ENCODE measurements around the gene MYO1F. TPM values are rescaled to one million over a fixed set of nuclear protein-coding genes. Genes with fewer than 3 reads are reported as not detected.
"Not testable (repeated sequence)": the region's sequence is repeated elsewhere in the genome, so short reads cannot be mapped to it uniquely, and the experiment has no call there.

MYO1F gene
- total RNA-seq, 2 donors from 2014 or later: 12.4 to 16.2 TPM

DNA sequence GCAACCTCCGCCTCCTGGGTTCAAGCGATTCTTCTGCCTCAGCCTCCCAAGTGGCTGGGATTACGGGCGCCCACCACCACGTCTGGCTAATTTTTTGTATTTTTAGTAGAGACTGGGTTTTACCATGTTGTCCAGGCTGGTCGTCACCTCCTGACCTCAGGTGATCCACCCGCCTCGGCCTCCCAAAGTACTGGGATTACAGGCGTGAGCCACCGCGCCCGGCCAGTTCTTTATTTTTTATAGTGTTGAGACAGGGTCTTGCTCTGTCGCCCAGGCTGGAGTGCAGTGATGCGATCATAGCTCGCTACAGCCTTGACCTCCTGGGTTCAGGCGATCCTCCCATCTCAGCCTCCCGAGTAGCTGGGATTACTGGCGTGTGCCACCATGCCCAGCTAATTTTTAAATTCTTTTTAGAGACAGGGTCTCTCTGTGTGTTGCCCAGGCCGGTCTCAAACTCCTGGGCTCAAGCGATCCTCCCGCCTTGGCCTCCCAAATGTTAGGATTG lies 62.7 kb downstream of the MYO1F start:
- H3K9me3 Mint-ChIP-seq; DNase-seq (ENCODE audit: low spot score in 2 of 2); H3K36me3 Mint-ChIP-seq; ATAC-seq: not testable (repeated sequence)
- peak overlapping the region; percentile 96 to 99 for H3K27ac Mint-ChIP-seq

DNA sequence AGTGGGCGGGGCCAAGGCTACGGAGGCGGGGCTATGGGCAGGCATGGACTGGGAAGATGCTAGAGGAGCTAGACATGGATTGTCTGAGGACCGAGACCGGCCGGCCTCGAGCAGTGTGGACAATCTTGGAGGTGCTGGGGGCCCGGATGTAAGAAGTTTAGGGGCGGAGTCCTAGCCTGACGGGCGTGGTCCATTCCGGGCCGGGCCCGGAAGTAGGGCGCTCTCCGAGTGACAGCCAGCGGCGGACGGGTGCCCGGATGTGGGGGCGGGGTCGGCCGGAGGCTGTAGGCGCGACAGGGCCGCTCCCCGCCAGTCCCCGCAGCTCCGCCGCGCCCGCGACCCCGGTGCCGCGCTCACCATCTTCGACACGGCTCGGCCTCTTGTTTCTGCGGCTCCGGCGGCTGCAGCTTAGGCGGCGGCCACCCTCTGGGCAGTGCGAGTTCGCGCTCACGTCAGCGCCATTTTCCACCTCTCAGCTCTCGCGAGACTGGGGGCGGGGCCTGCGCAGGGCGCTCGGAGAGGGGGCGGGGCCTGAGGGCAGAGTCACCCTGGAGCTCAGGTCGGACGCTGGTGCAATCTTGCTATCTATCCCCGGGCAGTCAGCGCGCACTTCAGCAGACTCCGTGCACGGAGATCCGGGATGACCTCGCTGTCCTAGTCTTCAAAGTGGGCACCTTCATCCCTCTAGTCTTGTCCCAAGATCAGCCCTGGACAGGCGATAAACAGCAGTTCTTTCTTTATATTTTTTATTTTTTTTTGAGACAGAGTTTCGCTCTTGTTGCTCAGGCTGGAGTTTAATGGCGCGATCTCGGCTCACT lies 63.3 kb downstream of the MYO1F start, which contains the start of gene ZNF414:
Gene ZNF414, minus strand, starts transcription at position 481 of the 818 bp plus-strand sequence. Its CDS starts 121 bp downstream, at position 360.
- peak; percentile 98 for DNase-seq (ENCODE audit: low spot score in 2 of 2)
- Mint-ChIP-seq H3K27ac (peak within 1 kb of the TSS; percentile 96 to 99), H3K9me3 (no peaks in the 10 kb centered on the region), H3K36me3 (peaks cover 0 to 9% of the 10 kb centered on the region in 2 donors)
- peak; percentile 89 to 92 for ATAC-seq

DNA sequence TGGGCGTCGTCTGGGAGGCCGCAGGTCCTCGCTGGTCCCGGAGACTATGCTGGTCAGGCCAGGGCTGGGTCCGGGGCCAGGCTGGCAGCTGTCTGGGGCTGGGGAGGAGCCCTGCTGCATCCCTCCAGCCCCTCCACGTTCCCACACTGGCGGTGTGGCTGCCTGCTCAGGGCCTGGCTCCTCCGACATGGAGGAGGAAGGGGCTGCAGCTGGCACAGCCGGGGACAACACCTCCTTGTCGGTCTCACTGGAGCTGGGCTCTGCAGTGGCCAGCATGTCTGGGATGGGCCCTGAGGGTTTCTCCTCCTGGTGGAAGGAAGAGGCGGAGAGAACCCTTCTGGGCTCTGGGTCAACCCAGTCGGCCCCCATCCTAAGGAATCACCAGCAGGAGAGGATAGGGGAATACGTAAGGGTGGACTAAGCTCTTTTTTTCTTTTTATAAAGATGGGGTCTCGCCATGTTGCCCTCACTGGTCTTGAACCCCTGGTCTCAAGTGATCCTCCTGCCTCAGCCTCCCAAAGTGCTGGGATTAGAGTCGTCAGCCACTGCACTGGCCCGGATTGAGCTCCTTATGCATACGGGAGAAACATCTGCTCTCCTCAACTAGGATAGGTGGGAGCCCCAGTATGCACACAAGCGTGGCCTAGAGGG lies 64.1 kb downstream of the MYO1F start:
- ATAC-seq (no peak), DNase-seq (ENCODE audit: low spot score in 2 of 2) (no peak)
- H3K9me3 Mint-ChIP-seq: no peaks in the 10 kb centered on the region
- H3K27ac Mint-ChIP-seq: peak overlapping the region; percentile 96 to 99
- H3K36me3 Mint-ChIP-seq: peaks cover 0 to 9% of the 10 kb centered on the region in 2 donors

DNA sequence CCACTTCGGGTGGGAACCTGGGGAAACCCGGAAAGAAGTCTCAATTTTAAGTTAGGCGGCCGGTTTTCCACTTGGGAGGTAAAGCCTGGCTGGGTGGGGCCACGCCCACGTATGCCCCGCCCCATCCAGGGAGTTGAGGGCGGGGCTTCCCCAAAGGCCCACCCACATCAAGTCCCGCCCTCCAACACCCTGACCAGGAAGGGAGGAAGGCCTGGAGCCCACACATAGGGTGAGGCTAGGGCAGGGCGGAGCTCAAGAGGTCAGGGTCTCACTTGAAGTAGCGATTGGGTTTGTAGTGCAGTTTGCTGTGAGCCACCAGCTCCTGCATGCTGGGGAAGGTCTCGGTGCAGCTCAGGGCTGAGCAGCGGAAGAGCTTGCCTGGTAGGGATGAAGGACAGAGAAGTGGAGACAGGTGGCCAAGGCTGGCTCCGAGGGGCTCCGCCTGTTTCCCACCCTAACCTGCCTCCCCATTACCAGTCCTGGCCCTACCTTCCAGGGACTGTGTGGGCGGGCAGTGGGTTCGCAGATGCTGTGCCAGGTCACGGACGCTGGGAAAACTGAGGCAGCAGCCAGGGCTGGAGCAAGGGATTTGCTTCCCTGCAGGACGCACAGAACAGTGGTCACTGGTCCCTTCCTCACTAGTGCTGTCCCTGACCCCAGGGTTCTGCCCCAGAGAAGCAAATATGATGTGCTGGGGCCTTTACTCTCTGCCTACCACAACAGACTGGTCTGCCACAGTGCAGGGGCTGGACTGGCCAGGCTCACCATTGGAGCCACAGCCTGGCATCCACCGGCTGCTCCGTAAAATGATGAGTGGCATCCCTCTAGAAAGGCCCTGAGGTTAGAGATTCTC lies 64.9 kb downstream of the MYO1F start:
- Mint-ChIP-seq H3K9me3 (no peaks in the 10 kb centered on the region), H3K36me3 (peaks cover 0 to 9% of the 10 kb centered on the region in 2 donors), H3K27ac (peak overlapping the region in 1 of 2 donors; percentile 96)
- DNase-seq (ENCODE audit: low spot score in 2 of 2): peak in 1 of 2 donors; percentile 52
- no peak for ATAC-seq

DNA sequence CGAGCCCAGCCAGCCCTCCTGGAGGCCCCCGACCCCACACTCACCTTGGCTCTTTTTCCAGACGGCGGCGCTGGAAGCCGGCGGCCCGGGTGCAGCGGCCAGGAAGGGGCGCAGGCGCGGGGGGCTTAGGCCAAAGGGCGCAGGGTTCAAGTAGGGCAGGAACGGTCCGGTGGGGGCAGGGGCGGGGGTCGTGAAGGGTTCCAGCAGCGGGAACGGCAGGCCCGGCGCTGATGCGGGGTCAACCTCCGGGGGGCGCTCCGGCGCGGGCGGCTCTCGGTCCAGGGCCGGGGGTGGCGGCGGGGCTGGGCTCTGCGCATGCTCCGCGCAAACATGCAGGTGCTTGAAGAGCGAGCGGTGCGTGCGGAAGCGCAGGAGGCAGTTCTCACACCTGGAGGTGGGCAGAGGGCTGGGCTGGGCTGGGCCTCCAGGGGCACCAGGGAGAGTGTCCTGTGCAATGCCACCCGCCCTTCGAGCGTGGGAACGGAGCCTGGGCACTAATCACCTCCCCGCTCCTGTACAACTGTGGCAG lies 65.6 kb downstream of the MYO1F start:
- peaks cover 0 to 9% of the 10 kb centered on the region in 2 donors for H3K36me3 Mint-ChIP-seq
- ATAC-seq (no peak), DNase-seq (ENCODE audit: low spot score in 2 of 2) (no peak)
- no peaks in the 10 kb centered on the region for H3K9me3 Mint-ChIP-seq
- peak overlapping the region in 1 of 2 donors; percentile 96 for H3K27ac Mint-ChIP-seq

DNA sequence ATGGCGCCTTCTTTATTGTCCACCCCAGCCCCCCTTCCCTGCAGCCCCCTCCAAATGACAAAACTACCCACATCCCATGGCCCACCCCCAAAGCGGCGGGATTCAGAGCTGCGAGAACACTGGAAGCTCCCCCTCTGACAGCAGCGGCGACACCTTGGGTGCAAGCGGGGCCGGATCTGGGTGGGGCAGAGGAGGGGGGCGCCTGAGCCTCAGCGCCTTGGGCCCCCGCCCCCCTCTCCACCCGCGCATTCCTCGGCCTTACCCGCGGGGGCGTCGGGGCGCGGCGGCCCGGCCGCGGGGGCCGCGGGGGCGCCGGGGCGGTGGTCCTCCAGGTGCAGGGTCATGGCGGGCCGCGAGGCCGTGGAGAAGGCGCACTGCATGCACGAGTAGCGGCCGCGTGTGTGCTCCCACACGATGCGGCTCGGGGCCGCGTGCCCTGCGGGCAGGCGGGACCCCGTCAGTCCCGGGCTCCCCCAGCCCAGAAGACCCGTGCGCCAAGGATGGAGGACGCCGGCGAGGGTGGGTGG lies 66.6 kb downstream of the MYO1F start:
- ATAC-seq (no peak), DNase-seq (ENCODE audit: low spot score in 2 of 2) (no peak)
- H3K36me3 Mint-ChIP-seq: peaks cover 0 to 9% of the 10 kb centered on the region in 2 donors
- no peaks in the 10 kb centered on the region for H3K9me3 Mint-ChIP-seq
- no peak overlapping the region for H3K27ac Mint-ChIP-seq

DNA sequence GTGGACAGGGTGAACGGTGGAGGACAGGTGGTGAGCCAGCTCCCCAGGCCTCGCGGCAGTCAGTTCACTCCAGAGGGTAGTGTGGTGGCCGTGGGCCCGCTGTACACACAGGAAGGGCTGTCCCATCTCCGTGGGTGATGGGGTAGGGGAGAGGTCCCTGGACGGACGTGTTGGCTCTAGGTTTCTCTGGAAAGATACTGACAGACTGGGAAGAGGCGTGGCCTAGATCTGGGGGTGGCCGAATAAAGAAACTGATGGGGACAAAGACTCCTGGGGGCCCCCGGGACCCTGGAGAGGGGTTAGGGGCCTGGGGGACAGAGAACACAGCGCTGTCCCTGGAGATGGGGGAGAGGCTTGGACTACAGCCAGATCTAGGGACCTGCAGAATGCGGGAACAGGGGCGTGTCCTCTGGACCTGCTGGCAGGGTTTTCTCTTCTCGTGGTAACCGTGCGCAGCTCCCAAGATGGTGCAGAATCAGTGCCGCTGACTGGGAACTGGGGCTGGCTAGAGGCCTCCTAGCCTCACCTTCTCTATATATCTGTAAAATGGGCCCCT lies 70.8 kb downstream of the MYO1F start:
- no peaks in the 10 kb centered on the region for H3K9me3 Mint-ChIP-seq
- H3K36me3 Mint-ChIP-seq: no peaks in the 10 kb centered on the region
- peak overlapping the region; percentile 85 to 86 for H3K27ac Mint-ChIP-seq
- no peak for ATAC-seq
- no peak for DNase-seq (ENCODE audit: low spot score in 2 of 2)

DNA sequence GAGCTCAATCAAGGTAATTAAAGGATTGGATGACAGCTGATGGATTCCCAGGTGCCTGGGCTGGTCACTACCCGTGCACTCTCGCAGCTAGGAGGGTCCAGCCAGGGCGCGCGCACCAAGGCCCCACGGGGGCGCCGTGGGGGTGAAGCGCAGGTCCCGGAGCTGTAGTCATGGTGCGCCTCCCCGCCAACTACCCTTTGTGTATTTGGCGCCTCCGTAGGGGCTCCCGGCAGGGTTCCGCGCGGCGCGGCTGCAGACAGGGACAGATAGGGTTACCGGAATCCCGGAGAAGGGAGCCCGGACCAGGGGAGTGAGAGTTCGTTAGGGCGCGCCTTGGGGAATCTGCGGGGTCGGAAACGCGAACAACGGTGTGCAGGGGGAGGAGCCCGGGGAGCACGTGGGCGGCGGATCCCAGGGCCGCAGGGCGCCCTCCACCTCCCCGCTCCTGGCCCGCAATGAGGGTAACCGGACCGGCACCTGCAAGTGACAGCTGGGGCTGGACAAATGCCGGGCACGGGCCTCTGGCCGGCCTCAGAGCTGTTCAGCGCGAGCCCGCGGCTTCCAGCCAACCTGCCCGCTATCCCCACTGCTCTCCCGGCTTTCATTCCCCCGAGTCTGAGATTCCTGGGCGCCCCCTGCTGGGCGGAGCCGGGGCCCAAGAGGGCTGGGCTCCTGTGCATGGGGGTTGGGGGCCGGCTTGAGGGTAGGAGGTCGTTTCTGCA lies 71.4 kb downstream of the MYO1F start:
- DNase-seq (ENCODE audit: low spot score in 2 of 2) (peak; percentile 84 to 87), ATAC-seq (peak; percentile 82 to 85)
- no peaks in the 10 kb centered on the region for H3K9me3 Mint-ChIP-seq
- no peaks in the 10 kb centered on the region for H3K36me3 Mint-ChIP-seq
- H3K27ac Mint-ChIP-seq: peak overlapping the region; percentile 86 to 92

DNA sequence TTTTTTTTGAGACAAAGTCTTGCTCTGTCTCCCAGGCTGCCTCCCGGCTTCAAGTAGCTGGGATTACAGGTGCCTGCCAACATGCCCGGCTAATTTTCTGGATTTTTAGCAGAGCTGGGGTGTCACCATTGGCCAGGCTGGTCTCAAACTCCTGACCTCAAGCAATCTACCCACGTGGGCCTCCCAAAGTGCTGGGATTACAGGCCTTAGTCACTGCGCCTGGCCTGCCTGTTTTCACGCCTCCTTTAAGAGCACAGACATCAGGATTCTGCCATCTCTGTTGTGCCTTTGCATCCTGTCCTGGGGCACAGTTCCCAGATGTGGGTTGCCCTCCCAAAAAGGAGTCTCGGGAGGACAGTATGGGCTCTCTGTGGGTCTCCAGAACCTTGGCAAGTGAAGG lies 72.3 kb downstream of the MYO1F start:
- Mint-ChIP-seq H3K36me3 (no peaks in the 10 kb centered on the region), H3K9me3 (no peaks in the 10 kb centered on the region), H3K27ac (peak overlapping the region in 1 of 2 donors; percentile 86)
- DNase-seq (ENCODE audit: low spot score in 2 of 2): no peak
- ATAC-seq: no peak

DNA sequence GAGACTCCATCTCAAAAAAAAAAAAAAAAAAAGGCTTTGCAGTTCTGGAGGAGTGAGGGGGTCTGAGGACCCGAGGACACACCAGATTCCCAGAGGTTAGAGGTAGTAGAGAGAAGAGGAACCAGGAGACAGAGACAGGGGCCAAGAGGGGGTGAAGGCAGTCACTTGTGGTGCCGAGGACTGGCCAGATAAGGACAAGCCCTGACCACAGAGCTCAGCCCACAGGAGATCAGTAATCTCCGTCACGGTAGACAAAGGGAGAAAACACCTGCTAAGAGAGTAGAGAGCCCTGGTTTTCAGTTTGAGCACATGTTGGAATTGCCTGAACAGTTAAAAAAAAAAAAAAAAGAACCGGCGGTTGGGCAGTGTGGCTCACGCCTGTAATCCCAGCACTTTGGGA lies 73.1 kb downstream of the MYO1F start:
- ATAC-seq: no peak

DNA sequence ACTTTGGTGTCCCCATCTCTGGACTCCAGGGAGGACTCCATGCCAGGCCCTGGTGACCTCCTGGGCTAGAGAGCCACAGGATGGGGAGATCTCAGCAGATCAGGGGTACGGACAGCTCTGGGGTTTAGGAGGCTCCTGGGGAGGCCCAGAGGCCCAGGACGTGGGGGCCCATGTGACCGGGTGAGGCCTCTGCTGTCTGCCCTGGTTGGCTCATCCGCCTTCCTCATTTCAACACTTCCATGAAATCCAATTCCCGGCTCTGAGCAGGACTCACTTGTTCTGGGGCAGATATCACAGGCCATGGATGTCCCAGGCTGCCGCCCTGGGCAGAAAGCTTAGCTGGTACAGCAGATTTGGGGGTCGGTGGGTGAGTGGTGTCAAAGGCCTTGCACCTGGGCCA lies 73.7 kb downstream of the MYO1F start:
- ATAC-seq (no peak), DNase-seq (ENCODE audit: low spot score in 2 of 2) (no peak)
- no peaks in the 10 kb centered on the region for H3K9me3 Mint-ChIP-seq
- no peaks in the 10 kb centered on the region for H3K36me3 Mint-ChIP-seq
- H3K27ac Mint-ChIP-seq: no peak overlapping the region

More for the DNA sequence above, 73.1 kb downstream of the MYO1F start:
- no peaks in the 10 kb centered on the region for H3K9me3 Mint-ChIP-seq
- no peak for DNase-seq (ENCODE audit: low spot score in 2 of 2)
- no peak overlapping the region for H3K27ac Mint-ChIP-seq
- H3K36me3 Mint-ChIP-seq: no peaks in the 10 kb centered on the region

DNA sequence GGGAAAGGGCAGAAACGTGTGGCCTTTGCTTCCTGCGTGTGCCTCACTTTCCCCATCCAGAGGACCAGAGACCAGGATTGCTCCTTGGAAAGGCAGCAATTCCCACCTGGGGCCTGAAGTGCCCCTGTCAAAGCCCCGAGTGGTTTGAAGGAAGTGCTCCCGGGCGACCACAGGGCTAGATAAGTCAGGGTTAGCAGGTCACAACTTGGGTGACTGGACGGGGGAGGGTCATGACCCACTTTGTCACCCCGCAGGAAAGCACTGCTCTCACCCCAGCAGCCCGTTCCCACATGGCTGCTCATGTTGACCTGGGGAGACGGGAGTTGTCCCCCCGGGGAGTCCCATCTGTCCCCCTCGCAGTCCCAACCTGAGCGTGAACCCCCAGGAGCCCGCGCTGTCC lies 75.3 kb downstream of the MYO1F start:
- ATAC-seq (no peak), DNase-seq (ENCODE audit: low spot score in 2 of 2) (no peak)
- H3K36me3 Mint-ChIP-seq: no peaks in the 10 kb centered on the region
- H3K27ac Mint-ChIP-seq: peak overlapping the region in 1 of 2 donors; percentile 48
- H3K9me3 Mint-ChIP-seq: no peaks in the 10 kb centered on the region

DNA sequence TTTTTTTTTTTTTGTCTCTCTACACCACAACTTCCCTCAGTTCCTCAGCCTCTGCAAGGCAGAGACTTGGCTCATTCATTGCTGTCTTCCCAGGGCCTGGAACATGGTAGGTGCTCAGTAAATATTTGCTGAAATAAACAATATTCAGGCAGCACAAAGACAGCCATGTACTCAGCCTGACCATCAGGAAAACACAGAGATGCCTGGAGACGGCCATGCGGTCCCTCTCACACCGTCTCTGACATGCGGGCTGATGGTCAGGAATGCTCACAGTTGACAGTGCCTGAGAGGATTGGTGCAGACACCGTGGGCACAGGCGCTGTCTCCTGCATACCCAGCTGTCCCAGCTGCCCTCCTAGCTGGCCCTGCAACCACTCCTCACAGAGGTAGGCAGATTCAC lies 75.7 kb downstream of the MYO1F start:
- Mint-ChIP-seq H3K9me3 (no peaks in the 10 kb centered on the region), H3K36me3 (no peaks in the 10 kb centered on the region), H3K27ac (peak overlapping the region in 1 of 2 donors; percentile 48)
- ATAC-seq (no peak), DNase-seq (ENCODE audit: low spot score in 2 of 2) (no peak)

DNA sequence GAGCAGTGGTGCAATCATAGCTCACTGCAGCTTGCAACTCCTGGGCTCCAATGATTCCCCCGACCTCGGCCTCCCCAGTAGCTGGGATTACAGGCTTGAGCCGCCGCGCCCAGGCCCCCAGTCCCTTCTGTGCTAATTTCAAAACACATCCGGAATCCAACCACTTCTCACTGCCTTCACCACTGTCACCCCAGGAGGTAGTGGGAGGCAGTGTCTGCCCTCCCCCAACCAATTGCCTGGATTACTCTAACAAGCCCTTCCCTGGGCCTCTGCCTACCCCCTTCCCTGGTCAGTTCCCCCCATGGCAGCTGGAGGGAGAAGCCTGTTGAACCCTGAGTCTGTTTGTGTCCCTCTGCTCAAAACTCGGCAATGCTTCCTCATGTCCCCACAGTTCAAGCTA lies 77.1 kb downstream of the MYO1F start:
- peak overlapping the region in 1 of 2 donors; percentile 85 for H3K27ac Mint-ChIP-seq
- H3K36me3 Mint-ChIP-seq: no peaks in the 10 kb centered on the region
- ATAC-seq (no peak), DNase-seq (ENCODE audit: low spot score in 2 of 2) (no peak)
- no peaks in the 10 kb centered on the region for H3K9me3 Mint-ChIP-seq

DNA sequence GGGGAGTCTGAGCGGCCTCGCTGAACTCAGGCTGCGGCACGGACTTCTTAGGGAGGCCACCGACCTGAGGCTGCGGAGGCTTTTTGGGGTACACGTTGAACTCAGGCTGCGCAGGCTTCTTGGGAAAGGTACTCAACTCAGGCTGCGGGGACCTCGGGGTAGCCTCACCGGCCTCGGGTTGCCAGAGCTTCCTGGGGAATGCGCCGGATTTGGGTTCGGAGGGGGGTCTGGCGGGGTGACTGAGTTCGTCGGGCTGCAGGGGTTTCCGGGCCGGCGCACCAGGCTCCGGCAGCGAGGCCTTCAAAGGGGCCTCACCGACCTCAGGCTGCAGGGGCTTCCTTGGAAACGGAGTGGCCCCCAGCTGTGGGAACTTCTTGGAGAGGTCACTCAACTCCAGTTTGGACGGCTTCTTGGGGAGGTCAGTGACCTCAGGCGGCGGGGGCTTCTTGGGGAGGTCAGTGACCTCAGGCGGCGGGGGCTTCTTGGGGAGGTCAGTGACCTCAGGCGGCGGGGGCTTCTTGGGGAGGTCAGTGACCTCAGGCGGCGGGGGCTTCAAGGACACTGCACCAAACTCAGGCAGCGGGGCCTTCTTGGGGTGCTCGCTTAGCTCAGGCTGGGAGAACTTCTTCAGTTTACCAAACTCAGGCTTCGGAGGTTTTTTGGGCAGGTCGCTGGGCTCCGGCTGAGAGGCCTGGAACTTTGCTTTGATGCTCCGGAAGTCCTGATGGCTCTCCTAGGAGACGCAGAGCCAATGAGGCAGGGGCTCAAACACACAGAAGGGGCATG lies 78.0 kb downstream of the MYO1F start:
- DNase-seq (ENCODE audit: low spot score in 2 of 2): no peak
- no peak overlapping the region for H3K27ac Mint-ChIP-seq
- H3K9me3 Mint-ChIP-seq: no peaks in the 10 kb centered on the region
- H3K36me3 Mint-ChIP-seq: no peaks in the 10 kb centered on the region
- no peak for ATAC-seq
